OCI-LY7 (cell line): Measurements from ENCODE around the gene CRYBG2. TPM values are rescaled to one million over a fixed set of nuclear protein-coding genes. Genes with fewer than 3 reads are reported as not detected.

Experiments used
- BruUV-seq: library from RNA; stranded (reverse); fragments of 400-500 nt; replicated peaks from 2 replicates; lab custom pipeline; 2021; lab: Mats Ljungman, UMichigan
- CTCF ChIA-PET: fragments of 300-600 bp; sonication (Branson Sonifier 250); formaldehyde crosslinking; loops from one replicate; lab custom pipeline; 2022; ENCODE audit warnings: antibody characterized with exemption; ENCODE audit not compliant: unreplicated experiment; lab: Charles Lee
- POLR2A ChIA-PET: fragments of 300-600 bp; sonication (Branson Sonifier 250); formaldehyde crosslinking; loops from one replicate; lab custom pipeline; 2022; ENCODE audit warnings: antibody characterized with exemption; lab: Charles Lee
- DNase-seq: peaks from one replicate; pipeline ENCODE4 v3.0.0-alpha.2; 2015; ENCODE audit warnings: low spot score
- H2AFZ ChIP-seq: fragments of 200-600 bp; sonication (generic), shearing (Covaris generic); 2 replicates; pipeline ENCODE4 v1.6.1; 2014; ENCODE audit warnings: mild to moderate bottlenecking, antibody characterized with exemption, low read length, moderate library complexity
- H3K27ac ChIP-seq: fragments of 200-600 bp; sonication (generic); 2 replicates; pipeline ENCODE4 v1.5.1; 2014; ENCODE audit warnings: mixed run types, low read depth, mild to moderate bottlenecking, moderate library complexity, low read length, inconsistent platforms; ENCODE audit not compliant: poor library complexity, severe bottlenecking
- H3K36me3 ChIP-seq: fragments of 200-600 bp; sonication (generic); 2 replicates; pipeline ENCODE4 v1.6.1; 2014; ENCODE audit warnings: mild to moderate bottlenecking, antibody characterized with exemption, low read length, moderate library complexity, mixed read lengths; ENCODE audit not compliant: insufficient read depth
- H3K4me1 ChIP-seq: fragments of 200-600 bp; sonication (generic); 2 replicates; pipeline ENCODE4 v1.5.1; 2014; ENCODE audit warnings: mild to moderate bottlenecking, low read length; ENCODE audit not compliant: insufficient read depth, poor library complexity, severe bottlenecking
- H3K4me2 ChIP-seq: fragments of 200-600 bp; sonication (generic); 2 replicates; pipeline ENCODE4 v1.6.1; 2014; ENCODE audit warnings: mild to moderate bottlenecking, low read length
- H3K4me3 ChIP-seq: fragments of 200-600 bp; sonication (generic); 2 replicates; pipeline ENCODE4 v1.5.1; 2014; ENCODE audit warnings: mild to moderate bottlenecking, low read depth, low read length; ENCODE audit not compliant: poor library complexity, severe bottlenecking
- H3K79me2 ChIP-seq: fragments of 200-600 bp; sonication (generic); 2 replicates; pipeline ENCODE4 v1.6.1; 2016; ENCODE audit warnings: low read depth, mild to moderate bottlenecking, low read length, moderate library complexity, mixed read lengths; ENCODE audit not compliant: insufficient read depth
- H3K9me2 ChIP-seq: fragments of 200-600 bp; sonication (generic); 2 replicates; pipeline ENCODE4 v1.6.1; 2016; ENCODE audit warnings: mild to moderate bottlenecking, low read length, mixed read lengths; ENCODE audit not compliant: insufficient read depth
- H3K9me3 ChIP-seq: fragments of 200-600 bp; sonication (generic); 2 replicates; pipeline ENCODE4 v1.6.1; 2014; ENCODE audit warnings: mild to moderate bottlenecking, mixed run types, low read length, mixed read lengths
- H4K20me1 ChIP-seq: fragments of 200-600 bp; sonication (generic); 2 replicates; pipeline ENCODE4 v1.6.1; 2014; ENCODE audit warnings: mild to moderate bottlenecking, antibody characterized with exemption, low read length, moderate library complexity, mixed read lengths; ENCODE audit not compliant: insufficient read depth
- EZH2phosphoT487 ChIP-seq: fragments of 200-600 bp; sonication (generic); IDR thresholded peaks from 2 replicates; pipeline ENCODE4 v1.6.1; 2018; ENCODE audit warnings: low read depth, borderline replicate concordance, mild to moderate bottlenecking, mixed run types, antibody characterized with exemption, low read length, moderate library complexity, mixed read lengths
- intact Hi-C: fragments of 100-400 bp; cut with micrococcal nuclease; formaldehyde crosslinking; loops from one replicate; pipeline ENCODE4 v1.10.0; 2022; ENCODE audit not compliant: unreplicated experiment
- total RNA-seq, 2 experiments: library from RNA; depleted of rRNA in 1 of 2; stranded (reverse); fragments of >200 nt in 1 of 2; shearing (Covaris generic) in 1 of 2; gene quantifications; 2 replicates each; pipeline ENCODE4 v1.2.3, GENCODE V29; 2014 to 2022
- TF ChIP-seq, protein P1 (sequence below): fragments of 200-600 bp; sonication (generic); conservative IDR thresholded peaks from 2 replicates; pipeline ENCODE4 v1.5.1; 2014; ENCODE audit warnings: mild to moderate bottlenecking, antibody characterized with exemption, low read length, moderate library complexity, mixed read lengths

Gene CRYBG2
- total RNA-seq, 2 experiments from 2014 or later, result 1.3 to 5.5 TPM

- H3K4me3 ChIP-seq, result no peak overlapping the region
- H3K36me3 ChIP-seq, result no peaks in the 10 kb centered on the region
- DNase-seq, result no peak
- no peak overlapping the region for H2AFZ ChIP-seq
- no peak overlapping the region for H3K4me2 ChIP-seq
- intact Hi-C loops, result no loop called here
- no peaks in the 10 kb centered on the region for H3K9me3 ChIP-seq
- no peaks in the 10 kb centered on the region for H4K20me1 ChIP-seq
- TF ChIP-seq, protein P1, sequence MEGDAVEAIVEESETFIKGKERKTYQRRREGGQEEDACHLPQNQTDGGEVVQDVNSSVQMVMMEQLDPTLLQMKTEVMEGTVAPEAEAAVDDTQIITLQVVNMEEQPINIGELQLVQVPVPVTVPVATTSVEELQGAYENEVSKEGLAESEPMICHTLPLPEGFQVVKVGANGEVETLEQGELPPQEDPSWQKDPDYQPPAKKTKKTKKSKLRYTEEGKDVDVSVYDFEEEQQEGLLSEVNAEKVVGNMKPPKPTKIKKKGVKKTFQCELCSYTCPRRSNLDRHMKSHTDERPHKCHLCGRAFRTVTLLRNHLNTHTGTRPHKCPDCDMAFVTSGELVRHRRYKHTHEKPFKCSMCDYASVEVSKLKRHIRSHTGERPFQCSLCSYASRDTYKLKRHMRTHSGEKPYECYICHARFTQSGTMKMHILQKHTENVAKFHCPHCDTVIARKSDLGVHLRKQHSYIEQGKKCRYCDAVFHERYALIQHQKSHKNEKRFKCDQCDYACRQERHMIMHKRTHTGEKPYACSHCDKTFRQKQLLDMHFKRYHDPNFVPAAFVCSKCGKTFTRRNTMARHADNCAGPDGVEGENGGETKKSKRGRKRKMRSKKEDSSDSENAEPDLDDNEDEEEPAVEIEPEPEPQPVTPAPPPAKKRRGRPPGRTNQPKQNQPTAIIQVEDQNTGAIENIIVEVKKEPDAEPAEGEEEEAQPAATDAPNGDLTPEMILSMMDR, result no peak
- TF ChIP-seq EZH2phosphoT487, result no peak
- H3K79me2 ChIP-seq, result no peaks in the 10 kb centered on the region
- H3K9me2 ChIP-seq, result no peaks in the 10 kb centered on the region
- H3K4me1 ChIP-seq, result peaks cover 4% of the 10 kb centered on the region
- H3K27ac ChIP-seq, result no peak overlapping the region
- BruUV-seq, result no TSS peak
- CTCF ChIA-PET, result no interaction called here
- POLR2A ChIA-PET, result no interaction called here
These were observed 3.2 kb upstream of the CRYBG2 start for GRCh38 chr1:26357121-26357602.

DNA sequence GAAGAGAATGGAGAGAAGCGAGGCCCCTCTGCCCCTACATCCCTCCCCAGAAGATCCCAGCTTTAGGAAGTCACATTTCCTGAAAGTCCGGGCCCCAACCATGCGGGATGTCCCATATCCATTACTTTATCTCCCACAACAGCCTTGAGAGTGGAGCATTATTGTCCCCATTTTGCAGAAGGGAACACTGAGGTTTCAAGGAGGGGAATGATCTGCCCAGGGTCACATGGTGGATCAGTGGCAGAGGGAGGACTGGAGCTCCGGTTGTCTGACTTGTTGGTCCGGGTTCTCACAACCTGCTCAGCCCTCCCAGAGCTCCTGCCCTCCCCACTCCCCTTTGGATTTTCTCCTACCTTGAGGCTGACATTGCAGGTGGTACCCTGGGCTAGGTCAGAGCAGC lies 2.2 kb upstream of the CRYBG2 start:
- no peaks in the 10 kb centered on the region for H4K20me1 ChIP-seq
- no peaks in the 10 kb centered on the region for H3K36me3 ChIP-seq
- no peak overlapping the region for H3K27ac ChIP-seq
- TF ChIP-seq EZH2phosphoT487, result no peak
- TF ChIP-seq, protein P1, result no peak
- peaks cover 4% of the 10 kb centered on the region for H3K4me1 ChIP-seq
- H3K9me3 ChIP-seq, result no peaks in the 10 kb centered on the region
- no TSS peak for BruUV-seq
- POLR2A ChIA-PET, result no interaction called here
- H2AFZ ChIP-seq, result no peak overlapping the region
- H3K79me2 ChIP-seq, result no peaks in the 10 kb centered on the region
- no peaks in the 10 kb centered on the region for H3K9me2 ChIP-seq
- CTCF ChIA-PET, result no interaction called here
- no peak overlapping the region for H3K4me3 ChIP-seq
- DNase-seq, result no peak
- intact Hi-C loops, result no loop called here
- H3K4me2 ChIP-seq, result no peak overlapping the region

GRCh38 chr1:26354972-26355371 lies 1.0 kb upstream of the CRYBG2 start:
- H3K27ac ChIP-seq, result no peak overlapping the region
- no TSS peak for BruUV-seq
- no peaks in the 10 kb centered on the region for H3K36me3 ChIP-seq
- TF ChIP-seq, protein P1, result no peak
- no peak for TF ChIP-seq EZH2phosphoT487
- H3K4me3 ChIP-seq, result no peak overlapping the region
- no peak for DNase-seq
- H3K9me3 ChIP-seq, result no peaks in the 10 kb centered on the region
- H3K9me2 ChIP-seq, result no peaks in the 10 kb centered on the region
- ChIA-PET CTCF (no interaction called here), POLR2A (interaction anchor here (0.6 kb wide), 1 partner anchor 52 kb away, joined by 3 read pairs; no protein-coding TSS in a partner anchor)
- peaks cover 4% of the 10 kb centered on the region for H3K4me1 ChIP-seq
- H4K20me1 ChIP-seq, result no peaks in the 10 kb centered on the region
- H3K79me2 ChIP-seq, result no peaks in the 10 kb centered on the region
- intact Hi-C loops, result no loop called here
- H2AFZ ChIP-seq, result no peak overlapping the region
- no peak overlapping the region for H3K4me2 ChIP-seq
